Cardiac septum (tissue), 1 donor: ENCODE measurements around the gene CD247. TPM values are rescaled to one million over a fixed set of nuclear protein-coding genes. Genes with fewer than 3 reads are reported as not detected.

Experiments used
- DNase-seq: peaks from one replicate; pipeline ENCODE4 v3.0.0-alpha.2; 2020; ENCODE audit warnings: low spot score
- intact Hi-C: fragments of 100-400 bp; cut with DNase I; formaldehyde crosslinking; loops from one replicate; pipeline ENCODE4 v1.14.0; 2022
- total RNA-seq: library from RNA; stranded (reverse); fragmentation: NEBNext Ultra II Directional; extraction: Animal tissue kit (Norgen Biotek cat#: 25700); gene quantifications from one replicate; pipeline ENCODE4 v1.2.1, GENCODE V29; 2021
- donor health status: DM: no; HTN: no; CAD: no.

The CD247 gene
- total RNA-seq, 1 donor from 2014 or later = 0.57 TPM

DNA sequence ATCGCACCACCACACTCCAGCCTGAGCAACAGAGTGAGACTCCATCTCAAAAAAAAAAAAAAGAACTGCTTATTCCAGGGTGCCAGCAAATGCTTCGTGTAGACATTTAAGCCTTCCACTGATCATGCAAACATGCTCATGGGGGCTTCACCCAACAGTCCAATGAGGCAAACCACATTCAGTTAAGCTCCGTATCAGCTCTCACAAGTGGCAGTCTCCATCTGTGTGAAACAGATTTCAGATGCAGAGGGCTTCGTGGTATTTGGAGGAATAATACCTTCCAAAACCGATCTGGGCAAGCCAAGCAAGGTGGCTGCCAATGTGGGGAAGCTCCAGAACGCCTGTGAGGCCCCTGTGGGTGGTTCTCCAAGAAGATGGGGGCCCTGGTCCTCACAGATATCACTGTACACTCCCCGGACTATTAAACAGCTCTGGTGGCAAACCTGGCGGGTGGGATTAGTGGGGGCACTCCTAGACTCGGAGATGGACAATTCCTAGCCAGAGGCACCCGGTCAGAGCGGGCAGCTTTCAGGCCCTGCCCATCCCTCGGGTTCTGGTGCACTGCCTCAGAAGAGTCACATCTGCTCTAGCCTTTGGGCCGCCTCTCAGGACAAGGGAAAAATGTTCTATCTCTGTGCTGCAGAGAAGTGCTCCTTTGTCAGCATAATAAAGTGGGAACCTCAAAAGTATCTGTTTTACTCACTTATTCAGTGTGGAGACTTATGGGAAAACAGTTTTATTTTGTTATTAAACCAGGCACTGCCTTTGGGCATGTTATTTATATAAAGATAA is 25.1 kb upstream of the CD247 start:
- DNase-seq = no peak
- intact Hi-C loops = no loop called here

GRCh38 chr1:167542109-167543032 is 24.0 kb upstream of the CD247 start:
- no peak for DNase-seq
- intact Hi-C loops = no loop called here

DNA sequence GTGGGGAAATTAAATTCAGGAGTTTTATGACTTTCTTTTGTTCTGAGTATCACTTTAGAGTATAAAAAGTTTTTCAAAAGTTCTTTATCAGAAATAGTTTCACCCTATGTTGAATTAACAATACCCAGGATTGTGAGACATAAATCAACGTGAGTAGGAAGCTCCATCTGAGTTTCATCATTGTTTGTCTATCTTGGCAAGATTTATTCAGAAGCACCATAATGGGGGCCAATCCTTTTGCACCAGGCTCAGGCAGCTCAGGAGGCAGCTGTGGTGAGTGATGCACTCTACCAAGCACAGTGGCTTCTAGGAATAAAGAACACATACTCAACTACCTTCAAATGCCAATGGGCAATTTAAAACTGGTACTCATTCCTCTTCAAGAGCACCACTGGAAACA is 23.3 kb upstream of the CD247 start:
- intact Hi-C loops = no loop called here
- no peak for DNase-seq

GRCh38 chr1:167541003-167541402 is 22.7 kb upstream of the CD247 start:
- DNase-seq = no peak
- intact Hi-C loops = no loop called here

DNA sequence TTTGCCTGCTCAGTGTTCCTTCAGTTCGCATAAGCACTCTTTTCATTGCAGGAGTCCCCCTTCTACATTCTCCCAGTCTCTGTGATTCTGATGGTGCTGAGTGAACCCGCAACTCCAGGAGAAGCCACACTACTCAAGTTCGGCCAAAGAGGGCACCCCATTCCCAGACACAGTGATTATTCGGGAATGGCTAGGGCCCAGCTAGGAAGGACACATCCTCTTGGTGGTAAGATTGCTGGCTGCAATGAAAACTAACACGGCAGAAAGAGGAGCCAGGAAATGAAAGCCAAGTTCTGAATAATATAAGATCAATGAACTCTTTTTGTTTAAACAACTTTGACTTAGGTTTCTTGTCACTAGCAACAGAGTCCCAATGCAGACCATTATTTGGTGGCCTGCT is 20.3 kb upstream of the CD247 start:
- DNase-seq = no peak
- intact Hi-C loops = no loop called here

DNA sequence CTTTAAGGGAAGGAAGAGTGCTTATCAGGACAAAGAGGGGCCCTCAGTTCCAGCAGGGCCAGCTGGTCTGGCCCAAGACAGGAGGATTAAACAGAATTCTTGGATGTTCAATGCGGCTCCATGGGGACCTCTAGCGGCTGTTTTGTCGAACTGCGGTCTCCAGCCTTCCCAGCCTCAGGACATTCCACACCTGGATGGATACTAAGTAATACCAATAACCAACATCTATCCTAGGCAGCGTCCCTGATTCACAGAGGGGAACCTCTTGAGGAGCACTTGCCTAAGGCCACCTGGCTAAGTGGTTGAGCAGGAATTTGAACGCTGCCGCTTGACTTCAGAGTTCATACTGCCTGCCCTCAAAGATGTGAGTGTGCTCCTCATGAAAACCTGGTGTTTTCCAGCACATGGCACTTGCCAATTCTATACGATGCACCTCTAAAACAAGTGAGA is 15.5 kb upstream of the CD247 start:
- DNase-seq = peak; percentile 83
- intact Hi-C loops = loop anchor here (5.0 kb wide), 3 partner anchors 132 to 467 kb away; no protein-coding TSS in a partner anchor

GRCh38 chr1:167532964-167533824 is 14.9 kb upstream of the CD247 start:
- no peak for DNase-seq
- intact Hi-C loops = loop anchor here (5.0 kb wide), 3 partner anchors 131 to 466 kb away; no protein-coding TSS in a partner anchor

- no peak for DNase-seq
- intact Hi-C loops = loop anchor here (5.0 kb wide), 3 partner anchors 130 to 465 kb away; no protein-coding TSS in a partner anchor
These were observed 14.0 kb upstream of the CD247 start for GRCh38 chr1:167532375-167532774.

- no peak for DNase-seq
- intact Hi-C loops = loop anchor here (5.0 kb wide), 3 partner anchors 128 to 463 kb away; no protein-coding TSS in a partner anchor
These were observed 11.6 kb upstream of the CD247 start for GRCh38 chr1:167529829-167530474.

DNA sequence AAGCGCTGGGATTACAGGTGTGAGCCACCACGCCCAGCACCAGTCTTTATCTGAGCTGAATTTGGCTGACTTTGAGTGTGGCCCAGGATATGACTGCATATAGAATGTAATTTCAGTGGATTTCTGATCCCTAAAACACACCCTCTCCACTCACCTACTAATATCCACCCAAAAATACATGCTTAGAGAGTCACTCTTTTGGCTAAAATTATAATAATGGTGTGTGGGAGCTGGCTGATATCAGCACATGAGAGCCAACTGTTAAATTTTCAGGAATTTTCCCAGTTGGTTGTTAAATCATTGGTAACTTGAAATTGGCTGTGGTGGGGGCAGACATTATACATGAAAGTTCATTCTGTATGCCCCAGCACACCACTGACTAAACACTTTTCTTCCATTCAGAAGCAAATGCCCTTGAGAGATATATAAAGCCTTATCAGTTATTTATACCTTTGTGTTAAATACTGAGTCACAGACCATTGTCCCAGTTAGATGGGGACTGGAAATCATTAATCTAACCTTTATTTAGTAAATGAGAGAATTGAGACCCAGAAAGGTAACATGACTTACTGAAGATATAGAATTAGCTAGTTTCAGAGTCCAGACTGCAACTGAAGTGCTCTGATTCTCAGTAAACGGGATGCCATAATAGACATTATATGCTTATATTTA is 9.9 kb upstream of the CD247 start:
- intact Hi-C loops = no loop called here

DNA sequence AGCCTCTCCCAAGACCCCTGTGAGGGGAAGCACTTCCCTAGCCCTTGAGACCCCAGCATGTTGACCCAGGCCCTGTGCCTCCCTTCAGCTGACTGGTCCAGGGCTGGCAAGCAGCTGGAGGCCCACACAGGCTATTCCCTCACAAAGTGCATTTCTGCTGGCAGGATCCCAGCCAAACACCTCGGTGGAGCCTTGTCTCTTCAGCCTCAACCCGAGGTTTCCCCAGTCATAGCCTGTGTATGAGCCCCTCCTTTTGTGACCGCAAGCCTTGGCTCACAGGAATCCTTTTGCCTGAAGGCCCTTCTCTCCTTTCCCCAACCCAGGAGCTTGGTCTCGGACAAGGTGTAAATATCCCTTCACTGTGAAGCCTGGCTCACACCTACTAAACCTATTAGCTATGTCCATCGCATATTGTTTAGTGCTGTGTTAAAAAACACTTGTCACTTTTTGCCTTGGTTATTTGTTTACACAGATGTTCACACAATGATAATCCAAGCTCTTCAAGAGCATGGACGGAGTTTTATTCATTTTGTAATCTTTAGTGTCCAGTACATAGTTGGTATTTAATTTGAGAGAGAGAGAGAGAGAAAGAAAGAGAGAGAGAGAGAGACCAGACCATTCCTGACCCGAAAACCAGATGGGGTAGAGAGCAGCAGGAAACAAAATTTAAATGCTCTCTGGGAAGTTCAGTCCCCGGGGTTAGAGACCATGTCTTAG is 8.5 kb upstream of the CD247 start:
- DNase-seq = no peak
- intact Hi-C loops = no loop called here

More for the DNA sequence above, 9.9 kb upstream of the CD247 start:
- no peak for DNase-seq

DNA sequence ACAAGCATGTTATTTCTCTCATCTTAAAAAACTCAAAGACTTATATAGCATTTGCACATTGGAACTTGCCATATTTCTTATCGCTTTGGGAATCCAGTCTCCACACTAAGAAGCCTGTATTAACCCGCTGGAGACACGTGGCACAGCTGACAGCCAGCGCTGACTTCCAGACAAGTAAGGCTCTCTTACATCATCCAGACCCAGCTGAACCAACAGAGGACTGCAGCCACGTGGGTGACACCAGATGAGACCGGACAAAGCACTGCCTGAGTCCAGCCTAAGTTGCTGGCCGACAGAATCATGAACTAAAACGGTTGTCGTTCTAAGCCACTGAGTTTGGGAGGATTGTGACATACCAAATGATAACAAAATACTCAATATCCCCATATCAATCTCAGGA is 6.3 kb upstream of the CD247 start:
- intact Hi-C loops = no loop called here
- DNase-seq = no peak

GRCh38 chr1:167522246-167522645 is 3.9 kb upstream of the CD247 start:
- intact Hi-C loops = no loop called here
- no peak for DNase-seq

- intact Hi-C loops = no loop called here
- no peak for DNase-seq
These were observed 2.4 kb upstream of the CD247 start for GRCh38 chr1:167520711-167521206.

DNA sequence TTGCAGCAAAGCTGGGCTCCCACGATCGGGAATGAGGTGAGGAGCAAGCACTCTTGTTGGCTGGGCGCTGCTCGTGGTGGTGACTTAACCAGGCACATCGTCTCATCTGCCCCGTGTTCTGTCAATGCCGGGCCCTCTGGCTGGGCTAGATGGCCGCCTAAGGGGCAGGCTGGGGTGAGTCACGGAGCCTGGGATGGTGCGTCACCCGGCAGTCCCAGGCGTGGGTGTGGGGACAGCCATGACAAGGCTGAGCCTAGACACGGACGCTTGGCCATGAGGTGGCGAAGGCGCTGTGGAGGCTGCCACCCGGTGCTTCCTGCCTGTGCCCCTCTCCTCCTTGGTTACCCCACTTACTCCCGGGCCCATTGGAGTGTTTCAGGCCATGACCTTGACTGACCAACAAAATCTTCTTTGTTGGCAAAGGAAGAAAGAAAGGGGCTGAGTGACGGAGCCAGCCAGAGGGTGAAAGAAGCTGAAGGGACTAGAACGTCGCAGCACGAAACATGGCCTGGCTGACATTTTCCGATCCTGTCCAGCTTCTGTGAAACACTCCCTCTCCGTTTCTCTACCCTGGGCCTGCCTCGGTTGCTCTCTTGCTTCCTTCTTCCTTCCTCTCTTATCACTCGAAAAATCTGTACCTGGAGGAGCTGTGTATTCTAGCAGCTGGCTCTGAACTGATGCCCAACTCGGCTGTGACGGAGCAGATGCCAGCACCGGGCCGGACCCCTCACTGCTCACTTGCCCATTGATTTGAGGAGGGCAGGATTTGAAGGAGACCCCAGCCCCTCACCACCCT is 596 bp downstream of the CD247 start:
- no peak for DNase-seq

DNA sequence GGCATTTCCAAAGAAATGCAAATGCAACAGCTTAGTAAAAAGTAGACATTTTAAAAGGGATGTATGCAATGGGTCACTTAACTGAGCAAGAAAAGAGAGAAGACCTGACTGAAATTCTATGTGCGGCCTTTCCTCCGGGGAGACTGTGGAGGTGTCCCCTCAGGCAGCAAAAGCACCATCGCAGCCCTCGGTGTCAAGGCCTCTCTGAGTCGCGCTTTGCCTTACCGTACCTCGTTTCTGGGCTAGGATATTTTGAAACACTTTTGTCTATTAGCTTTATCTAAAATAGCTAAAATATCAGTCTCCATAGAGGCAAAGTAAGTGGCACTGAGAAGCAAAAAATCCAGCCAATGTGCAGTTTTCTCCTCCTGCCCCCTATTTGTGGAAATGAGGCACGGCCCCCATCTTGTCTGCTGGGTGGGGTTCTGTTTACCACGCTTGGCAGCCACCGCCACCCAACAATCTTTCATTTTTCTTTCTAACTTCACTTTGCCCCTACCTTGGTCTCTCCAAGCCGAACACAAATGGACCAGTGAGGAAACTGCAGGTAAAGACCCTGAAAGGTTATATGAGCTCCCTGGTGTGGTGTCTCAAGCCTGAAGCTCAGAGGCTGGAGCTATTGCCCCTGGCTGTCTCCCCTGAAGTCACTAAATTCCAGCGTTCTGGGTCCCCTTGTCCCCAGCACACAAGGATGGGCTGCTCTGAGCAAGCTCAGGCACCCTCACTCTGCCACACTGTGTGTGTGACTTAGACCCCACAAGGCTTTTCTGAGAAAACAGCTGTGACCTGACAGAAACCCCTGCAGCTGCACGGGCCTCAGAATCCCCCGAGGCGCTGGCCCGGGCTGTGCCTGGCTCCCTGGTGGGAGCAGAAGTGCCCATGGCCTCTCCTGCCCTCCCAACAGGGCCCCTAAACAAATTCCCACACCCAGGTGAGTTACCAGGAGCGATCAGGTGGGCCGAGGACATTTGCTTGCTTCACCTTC is 1.6 kb downstream of the CD247 start:
- intact Hi-C loops = no loop called here
- no peak for DNase-seq

More for the DNA sequence above, 596 bp downstream of the CD247 start:
- intact Hi-C loops = no loop called here
